GM12801 (cell line): ENCODE results near the gene SEMA5A.

ENCODE experiments used
- CTCF ChIP-seq: IDR thresholded peaks from one replicate; pipeline ENCODE4 v1.5.1; 2011; ENCODE audit warnings: control low read depth; ENCODE audit not compliant: insufficient read length; ENCODE audit errors: extremely low read depth

Gene SEMA5A

GRCh38 chr5:9573796-9574195 lies 27.9 kb upstream of the SEMA5A start:
- no peak for TF ChIP-seq CTCF

- no peak for TF ChIP-seq CTCF
These were observed 26.4 kb upstream of the SEMA5A start for GRCh38 chr5:9572246-9572645.

- no peak for TF ChIP-seq CTCF
These were observed 25.0 kb upstream of the SEMA5A start for GRCh38 chr5:9570876-9571275.

GRCh38 chr5:9567039-9567438 lies 21.2 kb upstream of the SEMA5A start:
- no peak for TF ChIP-seq CTCF

GRCh38 chr5:9564752-9565151 lies 18.9 kb upstream of the SEMA5A start:
- no peak for TF ChIP-seq CTCF

GRCh38 chr5:9562141-9562540 lies 16.3 kb upstream of the SEMA5A start:
- TF ChIP-seq CTCF: no peak

- TF ChIP-seq CTCF: no peak
These were observed 14.1 kb upstream of the SEMA5A start for GRCh38 chr5:9559965-9560364.

GRCh38 chr5:9558319-9558965 lies 12.6 kb upstream of the SEMA5A start:
- TF ChIP-seq CTCF: no peak
